ENCODE data around the gene IL16. TPM values are rescaled to one million over a fixed set of nuclear protein-coding genes. Genes with fewer than 3 reads are reported as not detected.

The IL16 gene
- total RNA-seq, 2 donors from 2014 or later = 11.1 to 17.1 TPM

DNA sequence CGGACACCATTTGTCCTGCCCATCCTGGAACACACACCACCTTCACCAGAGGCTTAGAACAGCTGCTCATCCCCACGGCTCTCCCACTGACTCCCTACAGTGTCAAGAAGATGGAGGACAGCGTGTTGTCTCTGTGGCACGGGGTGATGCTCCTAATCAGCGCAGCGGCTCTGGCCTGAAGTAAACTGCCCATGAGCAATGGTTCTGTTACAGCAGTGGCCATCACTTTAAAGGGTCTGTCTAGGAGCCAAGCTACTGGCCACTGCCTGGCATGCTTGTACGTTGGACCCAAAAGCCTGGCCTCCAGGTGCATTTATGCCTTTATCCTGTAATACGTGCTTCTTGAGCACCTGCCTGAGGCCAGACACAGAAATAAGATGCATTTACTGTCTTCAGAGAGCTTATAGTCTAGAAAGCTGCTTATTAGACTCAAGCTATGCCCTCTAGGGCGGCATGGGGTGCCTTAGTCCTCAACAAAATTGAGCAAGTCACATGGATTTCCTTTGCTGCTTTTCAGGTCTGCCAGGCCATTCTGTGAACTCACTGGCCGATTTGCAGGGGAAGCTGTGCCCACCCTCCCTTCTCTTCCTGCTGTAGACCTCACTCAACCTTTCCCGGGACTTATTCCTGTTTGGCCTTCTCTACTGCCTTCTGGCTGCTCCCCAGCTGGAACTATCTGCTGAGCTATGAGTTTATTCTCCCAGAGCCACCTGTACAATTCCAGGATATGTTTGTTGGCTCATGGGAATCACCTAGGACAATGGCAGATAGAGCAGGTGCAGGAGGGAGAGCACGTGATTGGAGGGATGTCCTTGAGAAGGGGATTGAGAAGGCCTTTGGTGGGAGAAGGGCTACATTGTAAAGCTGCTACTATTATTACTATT, 75.3 kb downstream of the IL16 start:
- Histone ChIP-seq H3K27me3 (replicated peaks; ENCODE audit: insufficient read depth) (no peaks in the 10 kb centered on the region), H3K9me3 (peaks cover 2% of the 10 kb centered on the region), H3K36me3 (no peaks in the 10 kb centered on the region), H3K4me1 (ENCODE audit: control insufficient read depth in 1 of 2, low read depth in 2 of 2) (peaks cover 0 to 15% of the 10 kb centered on the region in 2 donors), H3K4me3 (no peak overlapping the region), H3K27ac (no peak overlapping the region)
- DNase-seq (ENCODE audit: low spot score) (no peak), ATAC-seq (ENCODE audit: insufficient number of reproducible peaks, low FRiP score, low read depth) (no peak)
- TF ChIP-seq, protein P1, sequence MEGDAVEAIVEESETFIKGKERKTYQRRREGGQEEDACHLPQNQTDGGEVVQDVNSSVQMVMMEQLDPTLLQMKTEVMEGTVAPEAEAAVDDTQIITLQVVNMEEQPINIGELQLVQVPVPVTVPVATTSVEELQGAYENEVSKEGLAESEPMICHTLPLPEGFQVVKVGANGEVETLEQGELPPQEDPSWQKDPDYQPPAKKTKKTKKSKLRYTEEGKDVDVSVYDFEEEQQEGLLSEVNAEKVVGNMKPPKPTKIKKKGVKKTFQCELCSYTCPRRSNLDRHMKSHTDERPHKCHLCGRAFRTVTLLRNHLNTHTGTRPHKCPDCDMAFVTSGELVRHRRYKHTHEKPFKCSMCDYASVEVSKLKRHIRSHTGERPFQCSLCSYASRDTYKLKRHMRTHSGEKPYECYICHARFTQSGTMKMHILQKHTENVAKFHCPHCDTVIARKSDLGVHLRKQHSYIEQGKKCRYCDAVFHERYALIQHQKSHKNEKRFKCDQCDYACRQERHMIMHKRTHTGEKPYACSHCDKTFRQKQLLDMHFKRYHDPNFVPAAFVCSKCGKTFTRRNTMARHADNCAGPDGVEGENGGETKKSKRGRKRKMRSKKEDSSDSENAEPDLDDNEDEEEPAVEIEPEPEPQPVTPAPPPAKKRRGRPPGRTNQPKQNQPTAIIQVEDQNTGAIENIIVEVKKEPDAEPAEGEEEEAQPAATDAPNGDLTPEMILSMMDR (IDR thresholded peaks at IDR 0.05) = no peak

DNA sequence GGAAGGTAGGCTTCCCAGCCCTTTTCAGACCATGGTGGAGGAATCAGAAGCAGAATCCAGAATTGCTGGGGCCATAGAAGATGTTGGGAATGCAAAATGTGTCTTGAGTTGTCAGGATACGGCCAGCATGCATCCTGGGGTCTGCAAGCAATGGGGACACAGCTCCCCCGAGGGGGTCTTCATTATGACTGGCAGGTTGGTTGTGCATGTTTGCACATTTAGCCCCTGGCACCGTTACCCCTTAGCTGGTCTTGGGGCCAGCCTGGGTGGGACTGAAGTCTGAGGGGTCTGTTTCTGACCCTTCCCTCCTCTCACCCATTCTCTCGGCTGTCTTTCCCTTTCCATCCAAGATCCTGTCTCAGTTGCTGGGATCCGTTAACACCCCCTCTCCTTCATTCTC, 76.5 kb downstream of the IL16 start:
- Histone ChIP-seq H3K27ac (no peak overlapping the region), H3K9me3 (peaks cover 8% of the 10 kb centered on the region), H3K27me3 (replicated peaks; ENCODE audit: insufficient read depth) (no peaks in the 10 kb centered on the region), H3K4me3 (no peak overlapping the region), H3K4me1 (ENCODE audit: control insufficient read depth in 1 of 2, low read depth in 2 of 2) (peaks cover 0 to 15% of the 10 kb centered on the region in 2 donors), H3K36me3 (no peaks in the 10 kb centered on the region)
- TF ChIP-seq, protein P1 (IDR thresholded peaks at IDR 0.05) = no peak
- ATAC-seq (ENCODE audit: insufficient number of reproducible peaks, low FRiP score, low read depth) = no peak
- DNase-seq (ENCODE audit: low spot score) = no peak

DNA sequence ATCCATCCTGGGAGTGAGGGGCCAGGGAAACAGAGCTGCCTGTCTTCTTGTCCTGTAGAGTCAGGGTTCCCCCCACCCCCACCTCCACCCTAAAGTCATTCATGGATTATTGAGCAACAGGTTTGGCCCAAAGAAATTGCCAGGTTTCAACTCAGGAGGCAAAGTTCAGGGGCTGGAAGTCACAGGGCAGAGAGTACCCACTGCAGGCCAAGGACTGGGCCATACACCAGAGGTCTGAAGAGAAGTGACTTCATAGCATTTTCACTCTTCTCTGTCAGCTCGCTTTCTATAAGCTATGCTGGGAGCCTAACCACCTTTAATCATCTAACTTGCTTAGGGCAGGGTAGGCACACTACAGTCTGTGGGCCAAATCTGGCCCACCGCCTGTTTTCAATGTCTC, 77.2 kb downstream of the IL16 start:
- Histone ChIP-seq H3K27me3 (replicated peaks; ENCODE audit: insufficient read depth) (no peaks in the 10 kb centered on the region), H3K9me3 (peaks cover 8% of the 10 kb centered on the region), H3K4me3 (no peak overlapping the region), H3K27ac (no peak overlapping the region), H3K4me1 (ENCODE audit: control insufficient read depth in 1 of 2, low read depth in 2 of 2) (peaks cover 0 to 15% of the 10 kb centered on the region in 2 donors), H3K36me3 (no peaks in the 10 kb centered on the region)
- DNase-seq (ENCODE audit: low spot score) = no peak
- ATAC-seq (ENCODE audit: insufficient number of reproducible peaks, low FRiP score, low read depth) = no peak
- TF ChIP-seq, protein P1 (IDR thresholded peaks at IDR 0.05) = no peak

DNA sequence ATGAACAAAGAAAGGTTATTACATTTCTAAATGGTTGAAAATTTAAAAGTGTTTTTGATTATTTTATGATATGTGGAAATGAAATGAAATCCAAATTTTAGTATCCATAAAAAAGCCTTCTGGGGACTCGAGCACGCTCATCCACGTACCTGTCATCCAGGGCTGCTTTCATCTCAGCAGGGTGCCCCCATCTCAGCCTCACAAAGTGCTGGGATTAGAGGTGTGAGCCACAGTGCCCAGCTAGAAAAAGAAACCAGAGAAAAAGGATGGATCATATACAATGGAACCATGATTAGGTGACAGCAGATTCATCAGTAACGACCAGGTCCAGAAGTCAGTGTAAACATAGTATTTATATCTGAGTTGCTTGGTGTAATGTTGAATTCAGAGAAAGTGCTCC, 77.6 kb downstream of the IL16 start:
- Histone ChIP-seq H3K4me1 (ENCODE audit: control insufficient read depth in 1 of 2, low read depth in 2 of 2) (peaks cover 0 to 15% of the 10 kb centered on the region in 2 donors), H3K36me3 (no peaks in the 10 kb centered on the region), H3K27ac (no peak overlapping the region), H3K9me3 (peaks cover 8% of the 10 kb centered on the region), H3K27me3 (replicated peaks; ENCODE audit: insufficient read depth) (no peaks in the 10 kb centered on the region), H3K4me3 (no peak overlapping the region)
- ATAC-seq (ENCODE audit: insufficient number of reproducible peaks, low FRiP score, low read depth) = no peak
- DNase-seq (ENCODE audit: low spot score) = no peak
- TF ChIP-seq, protein P1 (IDR thresholded peaks at IDR 0.05) = no peak

DNA sequence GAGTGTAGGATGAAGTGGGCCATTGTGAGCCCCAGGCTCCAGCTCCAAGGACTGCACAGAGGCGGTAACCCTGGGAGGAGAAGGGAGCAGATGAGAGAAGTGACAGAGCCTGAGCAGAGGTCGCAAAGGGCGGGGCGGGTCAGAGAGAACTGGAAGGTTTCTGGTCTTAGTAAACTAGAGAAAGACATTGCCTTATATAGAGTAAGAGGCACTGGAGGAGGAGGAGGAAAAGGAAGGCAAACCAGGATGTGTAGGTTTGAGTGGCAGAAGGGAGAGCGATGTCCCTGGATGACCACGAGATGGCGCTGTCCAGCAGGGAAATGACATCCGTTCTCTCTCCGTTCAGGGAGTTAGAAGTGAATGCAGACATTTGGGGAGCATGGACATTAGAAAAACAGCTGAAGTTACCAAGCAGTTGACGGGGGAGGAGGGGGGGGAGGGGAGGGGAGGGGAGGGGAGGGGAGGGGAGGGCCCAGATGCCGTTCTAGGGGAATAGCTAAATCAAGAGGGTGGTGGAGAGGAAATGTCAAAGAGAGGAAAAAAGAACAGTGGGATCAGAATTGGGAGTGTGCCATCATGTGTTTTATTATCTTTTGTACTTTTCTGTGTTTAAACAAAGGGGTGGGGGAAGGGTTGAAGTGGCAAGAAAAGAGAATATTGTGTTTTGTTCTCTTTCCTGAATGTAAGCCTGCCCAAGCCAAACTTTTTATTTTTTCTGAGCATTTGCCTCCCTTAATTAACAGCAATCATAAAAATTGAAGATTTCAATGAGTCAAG, 78.4 kb downstream of the IL16 start:
- peaks cover 0 to 15% of the 10 kb centered on the region in 2 donors for H3K4me1 ChIP-seq (ENCODE audit: control insufficient read depth in 1 of 2, low read depth in 2 of 2)
- no peaks in the 10 kb centered on the region for H3K27me3 ChIP-seq (replicated peaks; ENCODE audit: insufficient read depth)
- DNase-seq (ENCODE audit: low spot score) = no peak
- H3K4me3 ChIP-seq = no peak overlapping the region
- peak overlapping the region in 1 of 2 donors; percentile 7 for H3K27ac ChIP-seq
- ATAC-seq (ENCODE audit: insufficient number of reproducible peaks, low FRiP score, low read depth) = peak; percentile 74
- H3K9me3 ChIP-seq = peaks cover 8% of the 10 kb centered on the region
- TF ChIP-seq, protein P1 (IDR thresholded peaks at IDR 0.05) = peak; percentile 82
- no peaks in the 10 kb centered on the region for H3K36me3 ChIP-seq
